C4-2B (cell line): ENCODE results near the gene FAM13B.

Experiments used
- CTCF ChIP-seq: fragments of 450-650 bp; conservative IDR thresholded peaks from 2 replicates; pipeline ENCODE4 v1.5.1; 2017; ENCODE audit warnings: mild to moderate bottlenecking
- ZFX ChIP-seq: fragments of 450-650 bp; IDR thresholded peaks from 2 replicates; pipeline ENCODE4 v1.6.1; 2017

- TF ChIP-seq CTCF (no peak), ZFX (no peak)
Measured at GRCh38 chr5:137997726-137998213, 35.1 kb downstream of the FAM13B start.
